A673 (cell line): Measurements from ENCODE around the gene CD276.
A peak's percentile ranks its signal among the peaks of the same experiment; 100 is the strongest.

Experiments
- EZH2 ChIP-seq: fragments of 200-600 bp; sonication (generic); IDR thresholded peaks from 2 replicates; pipeline ENCODE4 v1.6.1; 2017; ENCODE audit warnings: borderline replicate concordance, low read depth, mild to moderate bottlenecking, mixed read lengths, antibody characterized with exemption, low read length; ENCODE audit not compliant: poor library complexity, severe bottlenecking
- TF ChIP-seq, protein P1 (sequence below): fragments of 300-800, 200-600 bp; sonication (generic); conservative IDR thresholded peaks from 2 replicates; pipeline ENCODE4 v1.5.1; 2017; ENCODE audit warnings: low read depth, mild to moderate bottlenecking, antibody characterized with exemption, low read length, moderate library complexity, mixed read lengths

DNA sequence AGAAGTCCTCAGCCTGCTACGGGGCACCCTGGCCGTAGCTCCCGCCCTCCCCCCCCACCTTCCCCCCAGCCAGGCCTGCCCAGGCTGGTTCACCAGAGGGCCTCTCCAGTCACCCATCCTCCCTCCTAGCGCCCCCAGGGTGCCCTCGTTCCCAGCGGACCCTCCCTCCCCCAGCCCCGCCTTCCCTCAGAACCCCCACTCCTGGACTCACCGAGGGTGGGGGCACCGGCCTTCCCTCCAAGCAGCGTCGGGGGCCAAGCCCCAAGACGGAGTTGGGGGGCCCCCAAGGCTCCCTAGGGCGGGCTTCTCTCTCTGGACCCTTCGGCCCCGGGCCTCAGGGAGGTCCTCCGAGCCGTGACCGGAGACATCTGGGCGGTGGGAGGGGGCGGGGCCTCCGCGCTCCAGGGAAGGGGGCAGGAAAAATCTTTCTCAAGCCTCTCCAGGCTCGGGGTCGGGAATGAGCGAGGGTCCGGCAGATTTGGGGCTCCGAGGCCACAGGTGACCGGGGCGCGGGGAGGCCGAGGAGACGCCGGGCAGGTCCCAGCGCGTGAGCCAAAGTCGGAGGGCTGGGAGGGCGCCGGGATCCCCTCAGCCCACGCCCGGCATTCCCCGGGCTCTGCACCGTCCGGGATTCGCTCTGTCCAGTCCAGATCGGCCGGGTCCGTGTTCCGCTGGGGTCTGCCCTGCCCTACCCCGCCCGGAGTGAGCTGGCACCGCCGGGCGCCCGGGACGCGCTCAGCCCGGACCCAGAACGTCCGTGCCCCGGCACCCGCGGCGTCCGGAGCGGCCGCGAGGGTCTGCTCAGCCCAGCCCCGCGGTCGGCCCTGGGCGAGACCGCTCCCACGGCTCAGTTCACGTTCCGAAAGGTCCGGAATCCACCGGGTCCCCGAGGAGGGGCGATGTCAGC is 68.0 kb downstream of the CD276 start:
- TF ChIP-seq, protein P1, sequence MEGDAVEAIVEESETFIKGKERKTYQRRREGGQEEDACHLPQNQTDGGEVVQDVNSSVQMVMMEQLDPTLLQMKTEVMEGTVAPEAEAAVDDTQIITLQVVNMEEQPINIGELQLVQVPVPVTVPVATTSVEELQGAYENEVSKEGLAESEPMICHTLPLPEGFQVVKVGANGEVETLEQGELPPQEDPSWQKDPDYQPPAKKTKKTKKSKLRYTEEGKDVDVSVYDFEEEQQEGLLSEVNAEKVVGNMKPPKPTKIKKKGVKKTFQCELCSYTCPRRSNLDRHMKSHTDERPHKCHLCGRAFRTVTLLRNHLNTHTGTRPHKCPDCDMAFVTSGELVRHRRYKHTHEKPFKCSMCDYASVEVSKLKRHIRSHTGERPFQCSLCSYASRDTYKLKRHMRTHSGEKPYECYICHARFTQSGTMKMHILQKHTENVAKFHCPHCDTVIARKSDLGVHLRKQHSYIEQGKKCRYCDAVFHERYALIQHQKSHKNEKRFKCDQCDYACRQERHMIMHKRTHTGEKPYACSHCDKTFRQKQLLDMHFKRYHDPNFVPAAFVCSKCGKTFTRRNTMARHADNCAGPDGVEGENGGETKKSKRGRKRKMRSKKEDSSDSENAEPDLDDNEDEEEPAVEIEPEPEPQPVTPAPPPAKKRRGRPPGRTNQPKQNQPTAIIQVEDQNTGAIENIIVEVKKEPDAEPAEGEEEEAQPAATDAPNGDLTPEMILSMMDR: no peak
- peak; percentile 39 for TF ChIP-seq EZH2
